ENCODE data around the gene PHYHD1.

DNA sequence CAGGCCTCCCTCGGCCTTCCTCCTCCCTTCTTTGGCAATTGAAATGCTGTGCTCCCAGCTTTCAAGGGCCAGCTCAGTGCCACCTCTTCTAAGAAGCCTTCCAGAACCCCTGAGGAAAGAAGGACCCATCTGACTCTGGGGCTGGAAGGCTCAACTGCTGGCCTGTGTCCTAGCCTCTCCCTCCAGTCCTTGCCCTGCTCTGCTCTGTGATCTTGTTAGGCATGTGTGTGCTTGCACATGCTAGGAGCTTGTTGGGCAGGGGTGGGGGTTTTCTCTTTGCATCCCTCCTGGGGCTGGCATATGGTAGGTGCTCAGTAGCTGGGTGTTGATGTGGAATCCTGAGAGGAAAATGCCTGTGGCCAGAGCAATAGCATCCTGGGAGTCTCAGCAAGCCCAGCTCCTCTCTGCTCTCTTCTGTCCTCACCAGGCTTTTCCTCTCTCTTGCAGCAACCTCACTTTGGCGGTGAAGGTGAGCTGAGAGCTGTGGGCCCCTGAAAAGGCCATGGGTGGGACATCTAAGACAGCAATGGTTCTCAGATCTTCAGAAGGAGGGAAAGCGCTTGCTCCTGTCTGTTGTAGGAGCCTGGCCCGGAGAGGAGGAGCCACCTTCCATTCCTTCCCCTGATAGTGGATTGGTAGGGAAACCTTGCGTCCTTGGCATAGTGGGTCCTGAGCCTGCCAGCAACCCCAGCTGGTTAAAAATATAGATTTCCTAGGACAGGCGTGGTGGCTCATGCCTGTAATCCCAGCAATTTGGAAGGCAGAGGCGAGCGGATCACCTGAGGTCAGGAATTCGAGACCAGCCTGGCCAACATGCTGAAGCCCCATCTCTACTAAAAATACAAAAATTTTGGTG lies 16.8 kb downstream of the PHYHD1 start:
- TF ChIP-seq, protein P1, sequence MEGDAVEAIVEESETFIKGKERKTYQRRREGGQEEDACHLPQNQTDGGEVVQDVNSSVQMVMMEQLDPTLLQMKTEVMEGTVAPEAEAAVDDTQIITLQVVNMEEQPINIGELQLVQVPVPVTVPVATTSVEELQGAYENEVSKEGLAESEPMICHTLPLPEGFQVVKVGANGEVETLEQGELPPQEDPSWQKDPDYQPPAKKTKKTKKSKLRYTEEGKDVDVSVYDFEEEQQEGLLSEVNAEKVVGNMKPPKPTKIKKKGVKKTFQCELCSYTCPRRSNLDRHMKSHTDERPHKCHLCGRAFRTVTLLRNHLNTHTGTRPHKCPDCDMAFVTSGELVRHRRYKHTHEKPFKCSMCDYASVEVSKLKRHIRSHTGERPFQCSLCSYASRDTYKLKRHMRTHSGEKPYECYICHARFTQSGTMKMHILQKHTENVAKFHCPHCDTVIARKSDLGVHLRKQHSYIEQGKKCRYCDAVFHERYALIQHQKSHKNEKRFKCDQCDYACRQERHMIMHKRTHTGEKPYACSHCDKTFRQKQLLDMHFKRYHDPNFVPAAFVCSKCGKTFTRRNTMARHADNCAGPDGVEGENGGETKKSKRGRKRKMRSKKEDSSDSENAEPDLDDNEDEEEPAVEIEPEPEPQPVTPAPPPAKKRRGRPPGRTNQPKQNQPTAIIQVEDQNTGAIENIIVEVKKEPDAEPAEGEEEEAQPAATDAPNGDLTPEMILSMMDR (conservative IDR thresholded peaks at IDR 0.05; ENCODE audit: low read length), result no peak
- TF ChIP-seq EZH2phosphoT487 (IDR thresholded peaks at IDR 0.05; ENCODE audit: borderline replicate concordance, low read depth, low read length), result no peak
